ENCODE measurements around the gene LRRC7. TPM values are rescaled to one million over a fixed set of nuclear protein-coding genes. Genes with fewer than 3 reads are reported as not detected.

Gene LRRC7
- total RNA-seq, 1 donor from 2014 or later, result 19.3 TPM

- no peak for DNase-seq (ENCODE audit: low spot score)
These were observed 19.7 kb downstream of the LRRC7 start for GRCh38 chr1:69587391-69587790.

GRCh38 chr1:69589799-69590198, 22.1 kb downstream of the LRRC7 start:
- no peak for DNase-seq (ENCODE audit: low spot score)

- no peak for DNase-seq (ENCODE audit: low spot score)
These were observed 24.6 kb downstream of the LRRC7 start for GRCh38 chr1:69592341-69592740.

GRCh38 chr1:69595486-69595885, 27.8 kb downstream of the LRRC7 start:
- DNase-seq (ENCODE audit: low spot score), result no peak

- DNase-seq (ENCODE audit: low spot score), result no peak
These were observed 43.6 kb downstream of the LRRC7 start for GRCh38 chr1:69611316-69611715.

- no peak for DNase-seq (ENCODE audit: low spot score)
These were observed 45.7 kb downstream of the LRRC7 start for GRCh38 chr1:69613414-69613813.

- DNase-seq (ENCODE audit: low spot score), result no peak
These were observed 71.0 kb downstream of the LRRC7 start for GRCh38 chr1:69638673-69639072.

GRCh38 chr1:69639159-69639558, 71.4 kb downstream of the LRRC7 start:
- DNase-seq (ENCODE audit: low spot score), result no peak

GRCh38 chr1:69643266-69643665, 75.5 kb downstream of the LRRC7 start:
- DNase-seq (ENCODE audit: low spot score), result no peak

- DNase-seq (ENCODE audit: low spot score), result no peak
These were observed 77.8 kb downstream of the LRRC7 start for GRCh38 chr1:69645477-69645876.

- no peak for DNase-seq (ENCODE audit: low spot score)
These were observed 80.8 kb downstream of the LRRC7 start for GRCh38 chr1:69648486-69648885.

GRCh38 chr1:69649383-69649990, 81.8 kb downstream of the LRRC7 start:
- DNase-seq (ENCODE audit: low spot score), result peak; percentile 69

- DNase-seq (ENCODE audit: low spot score), result no peak
These were observed 83.1 kb downstream of the LRRC7 start for GRCh38 chr1:69650779-69651178.

- no peak for DNase-seq (ENCODE audit: low spot score)
These were observed 83.9 kb downstream of the LRRC7 start for GRCh38 chr1:69651656-69652055.

GRCh38 chr1:69657971-69658370, 90.2 kb downstream of the LRRC7 start:
- DNase-seq (ENCODE audit: low spot score), result peak; percentile 10

GRCh38 chr1:69661686-69662085, 94.0 kb downstream of the LRRC7 start:
- DNase-seq (ENCODE audit: low spot score), result peak; percentile 15

- no peak for DNase-seq (ENCODE audit: low spot score)
These were observed 94.6 kb downstream of the LRRC7 start for GRCh38 chr1:69662321-69662720.

- DNase-seq (ENCODE audit: low spot score), result no peak
These were observed 103.8 kb downstream of the LRRC7 start for GRCh38 chr1:69671363-69672010.

- no peak for DNase-seq (ENCODE audit: low spot score)
These were observed 105.6 kb downstream of the LRRC7 start for GRCh38 chr1:69673321-69673720.

GRCh38 chr1:69679965-69680364, 112.2 kb downstream of the LRRC7 start:
- no peak for DNase-seq (ENCODE audit: low spot score)

GRCh38 chr1:69686367-69686984, 118.8 kb downstream of the LRRC7 start:
- no peak for DNase-seq (ENCODE audit: low spot score)

GRCh38 chr1:69688193-69688592, 120.5 kb downstream of the LRRC7 start:
- no peak for DNase-seq (ENCODE audit: low spot score)

- no peak for DNase-seq (ENCODE audit: low spot score)
These were observed 123.5 kb downstream of the LRRC7 start for GRCh38 chr1:69691179-69691578.

Measured in umbilical cord (tissue), 2 donors.